NCI-H1694 treated with DMSO at 0.1 percent for 48 hours (cell line): ENCODE measurements around the gene GRAMD4.

Experiments
- DNase-seq: peaks from one replicate; lab custom pipeline; 2025; lab: John Stamatoyannopoulos, UW

The GRAMD4 gene

DNA sequence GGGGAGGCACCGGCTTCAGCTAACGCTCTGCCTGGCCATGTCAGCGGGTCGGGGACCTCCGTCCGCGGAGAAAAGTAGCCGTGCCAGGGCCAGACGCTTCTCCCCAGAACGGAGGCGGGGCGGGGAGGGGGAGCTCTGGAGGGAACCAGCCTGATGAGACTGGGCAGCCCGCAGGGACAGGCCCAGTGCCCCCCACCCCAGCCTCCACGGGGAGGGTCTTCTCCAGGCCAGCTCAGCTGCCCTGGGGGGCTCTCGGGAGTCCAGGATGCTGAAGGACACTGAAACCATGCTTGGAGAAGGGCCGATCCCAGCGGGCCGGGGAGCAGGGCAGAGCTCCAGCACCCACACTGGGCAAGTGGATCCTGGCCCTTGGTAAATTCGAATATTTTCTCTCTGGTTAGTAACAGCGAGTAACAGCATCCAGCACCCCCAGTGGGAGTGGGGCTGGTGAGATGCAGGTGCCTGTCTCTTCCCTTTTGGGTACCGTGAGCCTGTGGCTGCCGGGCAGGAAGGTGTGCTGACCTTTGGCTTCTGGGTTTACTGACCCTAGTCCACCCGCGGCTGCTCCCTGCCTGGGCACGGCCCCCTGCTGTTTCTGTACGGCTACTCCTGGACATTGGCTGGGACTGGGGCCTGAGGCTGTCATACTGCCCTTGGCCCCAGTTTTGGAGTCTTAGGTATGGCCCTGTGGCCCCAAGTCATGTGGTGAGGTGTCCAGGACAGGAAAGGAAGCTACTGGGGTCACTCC lies 35.8 kb downstream of the GRAMD4 start:
- DNase-seq = no peak

DNA sequence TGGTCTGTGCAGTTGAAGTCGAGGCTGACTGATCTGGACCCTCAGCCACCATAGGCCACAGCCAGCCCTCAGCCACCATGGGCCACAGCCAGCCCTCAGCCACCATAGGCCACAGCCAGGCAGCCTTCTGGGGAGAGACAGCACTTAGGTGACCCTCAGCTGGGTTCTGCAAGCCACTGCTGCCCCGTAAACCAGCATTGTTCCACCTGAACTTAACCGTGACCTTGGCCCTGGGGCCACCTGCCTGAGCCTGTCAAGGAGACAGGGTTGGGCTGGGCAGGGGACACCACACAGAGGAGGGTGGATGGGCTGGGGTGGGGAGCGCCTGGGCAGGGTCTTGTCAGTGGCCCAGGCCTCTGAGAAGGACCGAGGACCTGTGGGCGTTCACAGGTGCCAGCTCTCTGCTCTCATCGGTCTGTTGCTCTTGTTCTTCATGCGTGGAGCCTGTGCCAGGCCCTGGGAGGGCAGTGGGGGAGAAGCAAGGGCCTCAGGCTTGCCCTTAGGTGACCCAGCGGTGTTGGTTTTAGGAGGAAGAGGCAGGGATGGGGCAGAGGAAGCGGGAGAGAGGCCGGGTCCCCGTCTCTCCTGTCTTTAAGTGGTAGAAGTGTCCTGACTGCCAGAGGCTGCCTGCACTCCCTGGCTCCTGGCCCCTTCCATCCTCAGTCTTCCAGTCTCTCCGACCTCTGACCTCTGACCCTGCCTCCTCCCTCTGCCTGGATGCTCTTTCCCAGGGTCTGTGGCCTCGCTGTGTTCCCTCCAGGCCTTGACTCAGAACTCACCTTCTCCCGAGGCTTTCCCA lies 36.9 kb downstream of the GRAMD4 start:
- DNase-seq = no peak

DNA sequence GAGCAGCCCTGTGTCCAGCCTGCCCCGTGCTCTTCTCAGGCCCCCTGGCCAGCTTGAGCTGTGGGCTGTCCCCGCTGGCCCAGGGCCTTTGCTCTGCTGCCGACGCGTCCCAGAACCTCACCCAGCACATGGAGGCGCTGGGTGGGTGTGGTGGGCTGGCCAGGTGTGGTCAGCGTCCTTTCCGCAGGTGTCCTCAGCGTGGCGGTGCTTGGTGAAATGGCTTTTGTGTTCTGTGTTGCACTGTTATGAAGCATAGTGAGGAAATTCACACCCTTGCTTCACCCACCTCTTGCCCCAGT lies 37.4 kb downstream of the GRAMD4 start:
- no peak for DNase-seq

DNA sequence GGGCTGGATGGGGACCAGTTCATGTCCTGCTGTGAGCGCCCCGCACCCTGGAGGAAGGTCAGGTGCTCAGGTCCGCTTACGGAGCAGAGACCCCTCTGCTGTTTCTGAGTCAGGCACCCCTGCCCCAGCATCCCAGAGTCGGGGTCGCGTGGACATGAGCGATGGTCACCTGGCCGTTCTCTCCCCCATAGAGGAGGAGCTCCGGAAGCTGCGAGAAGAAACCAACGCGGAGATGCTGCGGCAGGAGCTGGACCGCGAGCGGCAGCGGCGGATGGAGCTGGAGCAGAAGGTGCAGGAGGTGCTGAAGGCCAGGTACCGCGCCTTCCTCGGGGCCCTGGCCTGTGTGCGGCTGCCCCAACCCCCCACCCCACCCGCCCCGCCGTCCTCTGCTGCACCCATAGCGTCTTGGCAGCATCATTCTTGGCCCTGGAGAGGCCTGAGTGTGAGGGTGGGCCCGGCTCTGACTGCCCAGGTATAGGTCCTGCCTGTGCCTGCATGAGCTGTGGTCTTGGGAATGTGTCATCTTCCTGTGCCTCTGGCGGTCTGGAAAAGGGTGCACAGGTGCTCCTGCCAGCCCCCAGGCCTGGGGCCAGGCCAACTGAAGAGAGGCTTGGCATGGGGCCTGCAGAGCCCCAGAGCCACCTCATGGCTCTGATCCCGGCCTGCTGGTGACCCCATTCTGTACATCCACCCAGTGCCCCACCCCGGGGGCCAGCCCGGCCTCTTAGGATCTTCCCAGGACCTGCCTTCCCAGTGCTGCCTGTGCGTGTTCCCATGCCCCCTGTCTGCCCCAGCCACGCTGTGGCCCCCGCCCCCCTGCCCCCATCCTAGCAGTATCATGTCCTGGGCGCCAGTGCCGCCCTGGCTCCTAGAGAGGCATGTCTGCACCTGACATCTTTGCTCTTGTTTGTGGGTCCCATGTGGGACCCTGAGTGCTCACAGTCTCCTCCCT lies 38.1 kb downstream of the GRAMD4 start:
- DNase-seq = no peak

DNA sequence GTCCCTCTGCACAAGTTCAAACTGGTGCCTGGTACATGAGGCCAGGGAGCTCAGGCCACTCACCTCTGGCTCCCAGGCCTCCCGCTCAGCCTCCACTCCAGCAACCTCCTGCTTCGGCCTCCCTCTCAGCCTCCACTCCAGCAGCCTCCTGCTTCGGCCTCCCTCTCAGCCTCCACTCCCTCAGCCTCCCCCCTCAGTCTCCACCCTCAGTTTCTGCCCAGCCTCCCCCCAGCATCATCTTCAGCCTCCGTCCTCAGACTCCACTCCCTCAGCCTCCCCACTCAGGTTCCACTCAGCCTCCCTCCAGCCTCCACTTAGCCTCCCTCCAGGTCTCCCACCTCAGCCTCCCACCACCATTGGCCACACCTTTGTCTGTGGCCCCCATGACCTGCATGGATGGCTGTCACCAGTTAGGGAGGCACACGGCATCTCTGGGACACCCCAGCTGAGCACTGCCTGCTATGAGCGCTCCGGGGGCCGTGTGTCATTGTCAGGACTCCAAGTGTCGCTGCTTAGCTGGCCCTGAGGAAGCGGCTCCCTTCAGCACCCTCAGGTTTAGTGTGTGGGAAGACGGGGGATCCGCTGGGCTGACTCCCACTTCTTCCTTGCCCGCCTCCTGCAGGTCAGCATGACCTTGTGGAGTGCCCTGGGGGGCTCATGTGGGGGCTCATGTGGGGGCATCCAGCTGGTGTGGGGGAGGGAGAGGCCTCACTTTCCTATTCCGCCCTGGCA lies 39.0 kb downstream of the GRAMD4 start:
- no peak for DNase-seq

DNA sequence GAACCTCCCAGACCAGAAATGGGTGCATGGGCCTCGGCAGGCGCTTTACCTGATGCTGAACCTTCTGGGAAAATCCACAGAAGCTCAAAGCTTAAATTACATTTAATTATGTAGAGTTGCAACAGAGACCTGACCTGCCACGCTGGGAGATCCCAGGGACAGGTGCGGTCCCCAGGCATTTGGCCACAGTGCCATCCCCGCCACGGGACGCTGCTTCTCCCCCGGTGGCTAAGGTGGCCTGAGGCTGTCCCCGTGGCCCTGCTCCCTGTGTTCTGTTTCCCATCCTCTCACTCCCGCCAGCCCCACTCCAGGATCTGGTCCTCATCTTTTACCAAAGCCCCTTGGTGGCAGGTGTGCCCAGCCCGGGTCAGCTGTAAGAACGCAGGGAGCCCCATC lies 39.6 kb downstream of the GRAMD4 start:
- DNase-seq = no peak

DNA sequence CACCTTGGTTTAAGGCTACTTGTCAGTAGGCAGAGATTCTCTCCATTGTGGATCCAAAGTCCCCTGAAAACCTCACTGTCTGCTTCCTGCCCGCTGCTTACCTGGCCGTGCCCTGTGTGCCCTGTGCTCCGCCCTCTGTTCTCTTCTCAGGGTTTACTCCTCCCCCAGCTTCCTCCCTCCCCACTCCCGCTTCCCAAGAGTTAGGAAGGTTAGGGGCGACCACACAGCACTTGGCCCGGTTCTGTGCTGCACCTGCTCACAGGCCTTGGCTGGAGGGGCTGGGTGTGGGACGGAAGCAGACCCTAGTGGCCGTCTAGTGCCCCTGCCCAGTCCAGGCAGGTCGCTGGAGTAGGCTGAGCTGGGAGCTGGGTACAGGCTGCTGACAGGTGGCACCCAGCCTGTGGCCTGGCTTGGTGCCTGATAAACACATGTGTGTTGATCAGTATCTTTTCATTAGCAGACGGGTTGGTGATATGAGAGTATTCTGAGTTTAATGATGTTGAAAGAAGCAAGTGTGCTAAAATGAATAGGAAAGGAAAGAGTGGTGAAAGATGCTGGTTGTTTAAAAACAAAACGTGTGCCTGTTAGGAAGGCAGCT lies 40.5 kb downstream of the GRAMD4 start:
- peak; percentile 97 for DNase-seq

DNA sequence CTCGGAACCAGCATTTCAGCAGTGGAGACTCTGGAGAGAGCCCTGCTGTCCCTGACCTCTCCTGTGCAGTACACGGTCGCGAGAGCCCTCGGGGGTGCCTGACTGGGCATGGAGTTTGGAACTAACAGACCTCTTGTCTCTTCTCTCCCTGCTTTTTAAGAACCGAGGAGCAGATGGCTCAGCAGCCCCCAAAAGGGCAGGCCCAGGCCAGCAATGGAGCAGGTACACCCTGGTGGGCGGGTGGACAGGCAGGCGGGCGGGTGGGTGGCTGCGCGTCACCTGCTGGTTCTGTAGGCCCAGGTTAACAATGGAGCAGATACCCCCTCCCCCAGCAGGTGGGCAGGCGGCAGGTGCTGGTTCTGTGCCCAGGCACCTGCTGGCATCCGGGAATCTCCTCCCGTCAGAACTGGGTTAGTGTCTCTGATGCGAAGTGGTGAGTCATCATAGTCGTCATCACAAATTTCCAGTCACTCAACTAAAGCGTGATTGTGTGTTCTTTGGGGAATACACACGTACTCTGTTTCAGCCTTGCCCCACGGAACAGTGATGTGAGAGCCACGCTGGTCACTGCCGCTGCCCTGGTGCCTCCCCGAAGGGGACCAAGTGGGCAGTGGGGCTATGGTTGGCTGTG lies 41.1 kb downstream of the GRAMD4 start:
- peak; percentile 65 for DNase-seq

DNA sequence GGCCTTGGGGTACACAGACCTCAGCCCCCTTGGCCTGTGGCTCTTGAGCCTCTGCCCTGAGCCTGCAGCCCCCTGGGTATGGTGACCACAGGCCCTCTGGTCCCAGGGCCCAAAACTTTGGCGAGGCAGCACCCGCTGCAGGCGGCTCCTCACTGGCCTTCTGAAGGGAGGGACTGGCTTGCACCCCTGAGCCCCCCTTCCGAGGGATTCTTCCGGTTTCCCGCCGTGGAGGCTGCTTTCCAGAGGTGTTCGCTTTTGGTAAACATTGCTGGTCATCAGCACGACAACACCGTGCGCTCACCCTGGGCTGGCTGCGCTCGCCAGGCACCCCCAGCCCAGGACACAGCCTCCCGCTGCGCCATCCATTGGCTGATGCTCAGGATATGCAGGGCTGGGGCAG lies 42.0 kb downstream of the GRAMD4 start:
- no peak for DNase-seq

DNA sequence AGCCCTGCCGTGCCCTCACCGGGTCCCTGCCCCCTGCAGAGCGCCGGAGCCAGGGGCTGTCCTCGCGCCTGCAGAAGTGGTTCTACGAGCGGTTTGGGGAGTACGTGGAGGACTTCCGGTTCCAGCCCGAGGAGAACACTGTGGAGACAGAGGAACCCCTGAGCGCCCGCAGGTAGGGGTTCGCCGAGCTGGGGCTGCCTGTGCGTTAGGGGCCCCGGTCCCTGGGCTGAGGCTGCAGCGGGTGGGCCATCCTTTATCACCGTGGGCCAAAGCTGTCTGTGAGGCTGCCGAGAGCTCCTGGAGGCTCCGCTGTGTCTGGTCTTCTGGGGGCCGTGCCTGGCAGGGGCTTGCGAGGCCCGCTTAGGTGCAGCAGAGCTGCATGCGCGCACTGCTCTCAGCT lies 42.8 kb downstream of the GRAMD4 start:
- DNase-seq = no peak

DNA sequence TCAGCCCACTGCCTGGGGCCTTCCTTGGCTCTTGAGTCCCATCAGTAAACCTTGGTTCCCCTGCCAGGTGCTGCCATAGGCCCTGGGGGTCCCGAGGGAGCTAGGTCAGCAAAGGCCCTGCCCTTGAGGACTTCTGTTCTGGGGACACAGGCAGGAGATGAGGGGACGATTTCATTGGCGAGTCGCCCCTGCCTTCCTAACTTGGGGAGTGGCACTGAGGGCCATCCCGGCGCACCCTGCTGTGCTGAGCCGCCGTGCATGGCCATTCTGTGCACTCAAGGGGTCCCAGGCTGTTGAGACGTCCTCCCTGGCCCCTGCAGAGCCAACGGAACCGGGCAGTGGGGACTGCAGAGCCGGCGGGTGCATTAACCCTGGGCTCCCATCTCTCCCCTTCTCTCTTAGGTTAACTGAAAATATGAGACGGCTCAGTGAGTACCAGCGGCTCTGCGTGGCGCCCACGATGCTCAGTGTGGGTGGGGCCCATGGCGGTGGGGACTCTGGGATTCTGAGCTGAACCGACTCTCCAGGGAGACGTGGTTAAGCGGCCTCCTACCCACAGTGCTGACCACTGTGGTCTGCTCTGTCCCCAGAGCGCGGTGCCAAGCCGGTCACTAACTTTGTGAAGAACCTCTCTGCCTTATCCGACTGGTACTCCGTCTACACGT lies 43.4 kb downstream of the GRAMD4 start:
- DNase-seq = no peak

DNA sequence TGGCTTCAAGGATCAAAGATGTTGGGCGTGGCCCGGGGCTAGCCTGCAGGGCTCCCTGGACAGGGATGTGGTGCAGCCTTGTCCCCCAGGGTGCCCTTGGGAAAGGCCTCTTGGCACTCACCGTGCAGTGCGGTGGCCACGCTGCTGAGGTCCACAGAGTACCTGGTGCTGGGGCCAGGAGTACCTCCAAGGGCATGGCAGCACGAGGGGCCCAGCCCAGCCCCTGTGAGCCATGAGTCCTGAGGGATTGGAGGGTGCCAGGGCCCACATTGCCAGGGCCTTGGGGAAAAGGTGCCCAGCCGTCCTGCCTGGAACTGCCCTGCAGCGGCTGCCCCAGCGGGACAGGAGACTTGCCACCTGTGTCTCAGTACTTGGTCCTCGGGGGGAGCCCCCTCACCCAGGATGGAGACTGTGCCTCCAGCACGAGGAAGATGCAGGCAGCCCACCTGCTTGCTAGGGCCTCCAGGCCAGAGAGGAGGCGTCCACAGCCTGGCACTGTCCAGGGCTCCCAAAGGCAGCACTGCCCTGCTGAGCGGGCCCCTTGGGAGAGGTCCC lies 44.2 kb downstream of the GRAMD4 start:
- DNase-seq = no peak

DNA sequence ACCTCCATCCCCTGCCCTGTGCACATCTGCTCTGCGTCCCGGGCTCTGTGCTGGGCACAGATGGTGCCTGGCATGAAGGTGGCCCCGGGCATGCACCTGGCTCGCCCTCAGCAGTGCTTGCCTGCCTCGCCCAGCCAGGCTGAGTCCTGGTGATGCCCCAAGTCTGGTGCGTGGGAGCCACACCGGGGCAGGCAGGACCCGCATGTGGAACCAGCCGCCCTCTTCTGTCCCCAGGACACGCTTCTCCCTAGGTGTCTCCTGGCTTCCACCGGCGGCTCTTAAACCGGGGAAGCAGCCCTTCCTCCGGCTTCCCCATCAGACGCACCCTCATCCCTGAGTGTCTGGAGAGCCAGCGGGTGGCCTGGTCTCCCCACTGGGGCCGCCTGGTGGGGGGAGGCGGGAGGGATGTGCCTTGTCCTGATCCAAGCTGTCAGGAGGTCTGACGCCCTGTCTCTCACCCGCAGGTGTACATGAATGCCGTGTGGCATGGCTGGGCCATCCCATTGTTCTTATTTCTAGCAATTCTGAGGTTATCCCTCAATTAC lies 45.0 kb downstream of the GRAMD4 start:
- DNase-seq = no peak

DNA sequence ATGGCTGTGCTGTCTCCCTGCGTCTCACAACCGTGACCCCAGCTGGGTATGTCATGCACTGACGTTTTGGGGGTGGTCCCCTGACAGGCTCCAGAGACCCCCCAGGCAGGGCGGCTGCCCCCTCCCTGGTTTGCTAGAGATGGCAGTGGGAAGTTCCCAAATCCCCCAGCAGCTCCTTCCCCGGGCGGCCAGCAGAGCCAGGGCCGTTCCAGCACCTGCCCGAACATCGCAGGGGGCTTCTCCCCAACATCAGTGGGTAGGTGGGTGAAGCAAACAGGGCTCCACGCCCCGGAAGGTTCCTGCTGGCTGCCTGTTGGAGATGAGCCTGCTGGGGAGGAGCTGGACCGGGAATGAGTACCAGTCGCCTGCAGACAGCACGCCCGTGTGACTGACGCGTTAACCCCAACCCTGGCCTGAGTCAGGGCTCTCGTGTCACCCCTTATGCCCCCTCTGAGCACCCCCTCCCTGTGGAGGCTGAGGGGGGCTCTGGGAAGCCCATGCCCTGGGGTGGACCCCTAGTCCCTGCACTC lies 45.6 kb downstream of the GRAMD4 start:
- DNase-seq = no peak

DNA sequence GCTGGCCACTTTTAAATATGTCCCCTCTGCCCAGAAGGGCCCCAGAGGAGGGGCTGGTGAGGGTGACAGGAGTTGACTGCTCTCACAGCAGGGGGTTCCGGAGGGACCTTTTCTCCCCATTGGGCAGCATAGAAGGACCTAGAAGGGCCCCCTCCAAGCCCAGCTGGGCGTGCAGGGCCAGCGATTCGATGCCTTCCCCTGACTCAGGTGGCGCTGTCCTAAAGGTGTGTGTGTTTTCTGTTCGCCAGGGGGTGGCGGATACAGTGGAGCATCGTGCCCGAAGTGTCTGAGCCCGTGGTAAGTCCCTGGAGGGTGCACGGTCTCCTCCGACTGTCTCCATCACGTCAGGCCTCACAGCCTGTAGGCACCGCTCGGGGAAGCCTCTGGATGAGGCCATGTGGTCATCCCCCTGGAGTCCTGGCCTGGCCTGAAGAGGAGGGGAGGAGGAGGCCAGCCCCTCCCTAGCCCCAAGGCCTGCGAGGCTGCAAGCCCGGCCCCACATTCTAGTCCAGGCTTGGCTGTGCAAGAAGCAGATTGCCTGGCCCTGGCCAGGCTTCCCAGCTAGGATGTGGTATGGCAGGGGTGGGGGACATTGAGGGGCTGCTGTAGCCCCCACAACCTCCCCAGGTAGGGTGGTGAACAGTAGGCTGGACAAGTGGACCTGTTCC lies 46.5 kb downstream of the GRAMD4 start:
- DNase-seq = no peak

DNA sequence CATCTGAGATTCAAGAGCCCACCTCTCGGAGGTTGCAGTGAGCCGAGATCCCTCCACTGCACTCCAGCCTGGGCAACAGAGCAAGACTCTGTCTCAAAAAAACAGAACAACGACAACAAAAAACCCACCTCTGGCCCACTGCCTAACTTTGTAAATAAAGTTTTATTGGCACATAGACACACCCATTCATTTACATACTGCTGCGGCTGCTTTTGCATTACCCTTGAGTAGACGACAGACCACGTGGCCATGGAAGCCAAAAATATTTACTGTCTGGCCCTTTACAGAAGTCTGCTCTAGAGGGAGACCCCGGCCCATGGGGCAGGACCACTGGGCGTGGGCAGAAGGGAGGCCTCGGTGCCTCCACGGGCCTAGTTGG lies 47.0 kb downstream of the GRAMD4 start:
- DNase-seq = no peak

DNA sequence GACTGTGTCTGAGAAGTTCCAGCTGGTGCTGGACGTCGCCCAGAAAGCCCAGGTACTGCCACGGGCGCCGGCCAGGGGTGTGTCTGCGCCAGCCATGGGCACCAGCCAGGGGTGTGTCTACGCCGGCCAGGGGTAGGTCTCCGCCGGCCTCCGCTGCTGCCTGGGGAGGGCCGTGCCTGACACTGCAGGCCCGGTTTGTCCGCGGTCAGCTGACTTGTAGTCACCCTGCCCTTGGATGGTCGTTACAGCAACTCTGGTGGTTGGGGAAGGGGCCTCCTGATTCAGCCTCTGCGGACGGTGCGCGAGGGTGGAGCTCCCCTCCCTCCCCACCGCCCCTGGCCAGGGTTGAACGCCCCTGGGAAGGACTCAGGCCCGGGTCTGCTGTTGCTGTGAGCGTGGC lies 47.9 kb downstream of the GRAMD4 start:
- DNase-seq = no peak

DNA sequence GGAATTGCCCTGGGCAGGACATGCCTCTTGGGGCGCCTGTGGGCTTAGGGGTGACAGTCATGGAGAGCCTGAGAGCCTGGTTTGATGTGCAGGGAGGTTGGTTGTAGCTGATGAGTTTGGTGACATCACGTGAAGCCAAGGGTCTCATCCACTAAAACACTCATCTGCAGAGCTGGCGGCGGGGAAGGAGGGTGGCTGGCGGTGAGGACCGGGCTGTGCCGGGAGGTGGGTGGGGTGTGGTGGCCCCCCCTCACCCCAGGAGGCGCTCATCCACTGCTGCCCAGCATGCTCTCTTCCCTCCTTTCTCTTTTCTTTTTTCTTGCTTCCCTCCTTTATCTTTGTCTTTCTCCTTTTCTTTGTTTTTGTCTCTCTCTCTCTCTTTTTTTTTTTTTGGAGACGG lies 49.0 kb downstream of the GRAMD4 start:
- DNase-seq = no peak

DNA sequence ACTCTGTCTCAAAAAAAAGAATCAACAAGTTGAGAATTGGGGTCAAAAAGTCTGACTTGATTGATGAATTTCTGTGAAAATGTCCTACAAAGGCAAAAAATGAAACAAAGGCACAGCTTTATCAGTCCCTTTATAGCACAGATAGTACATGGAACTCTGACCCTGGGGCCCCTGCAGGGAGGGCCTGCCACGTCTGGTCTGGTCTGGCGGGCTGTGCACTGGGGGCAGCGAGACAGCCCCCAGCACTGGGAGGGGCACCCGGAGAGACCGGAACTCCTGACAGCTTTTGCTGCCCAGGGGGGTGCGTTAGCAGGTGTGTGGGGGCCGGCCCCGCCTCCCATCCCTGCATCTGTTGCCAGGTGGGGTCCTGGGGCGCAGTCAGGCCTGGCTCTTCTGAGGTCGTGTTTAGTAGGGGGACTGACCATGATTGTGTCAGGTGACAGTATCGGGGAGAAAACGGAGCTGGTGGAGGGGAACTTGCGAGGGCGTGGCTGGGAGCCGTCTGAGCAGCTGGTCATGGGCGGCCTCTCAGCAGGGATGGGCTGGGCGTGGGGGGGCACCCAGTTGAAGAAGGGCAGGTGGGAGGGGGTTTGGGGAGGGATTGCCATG lies 51.7 kb downstream of the GRAMD4 start:
- no peak for DNase-seq
